ENCODE data around the gene NPS. TPM values are rescaled to one million over a fixed set of nuclear protein-coding genes. Genes with fewer than 3 reads are reported as not detected.

The NPS gene
- total RNA-seq, 1 experiment from 2014 or later, result not detected

DNA sequence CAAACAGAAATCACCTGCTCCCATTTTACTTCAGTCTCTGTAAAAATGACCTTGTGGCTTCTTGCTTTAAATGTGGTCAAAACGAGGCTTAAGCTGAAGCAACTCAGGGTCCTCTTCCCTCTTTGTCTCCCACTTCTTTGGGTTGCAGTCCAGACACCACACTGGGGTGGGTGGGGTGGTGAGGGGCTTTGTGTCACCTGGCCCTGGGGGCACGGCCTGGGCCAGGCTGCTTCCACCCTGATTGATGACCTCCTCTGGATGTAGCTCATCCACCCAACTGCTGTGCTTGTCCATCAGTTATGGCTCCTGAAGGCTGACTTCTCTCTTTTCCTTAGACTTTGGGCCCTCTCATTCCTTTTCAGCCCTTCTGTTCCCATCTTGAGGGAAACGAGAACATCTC, 26.8 kb upstream of the NPS start:
- no peak for DNase-seq (ENCODE audit: low read depth, low spot score)
- H3K27me3 ChIP-seq (ENCODE audit: control insufficient read depth, insufficient read depth, low read length), result peaks cover 26% of the 10 kb centered on the region
- H3K4me3 ChIP-seq (ENCODE audit: low read depth in 2 of 2, low read length in 2 of 2), result no peak overlapping the region
- CTCF ChIA-PET, result no interaction called here
- no peak overlapping the region for H3K27ac ChIP-seq (ENCODE audit: low read length)
- ATAC-seq, result no peak
- in situ Hi-C loops (cut with HindIII; ENCODE audit: low pct_unique_long_range_greater_than_20kb, low sequenced_read_pairs) (no loop called here), intact Hi-C loops (cut with micrococcal nuclease; ENCODE audit: unreplicated experiment) (no loop called here)
- no peaks in the 10 kb centered on the region for H3K9me3 ChIP-seq (ENCODE audit: control insufficient read depth, insufficient read depth, low read depth, low read length)
- BruUV-seq (replicated peaks), result no TSS peak
- no peaks in the 10 kb centered on the region for H3K36me3 ChIP-seq (ENCODE audit: control insufficient read depth, insufficient read depth, low read length)
- no peaks in the 10 kb centered on the region for H3K4me1 ChIP-seq (ENCODE audit: control insufficient read depth, insufficient read depth, low read length)
- TF ChIP-seq SIN3A (IDR thresholded peaks at IDR 0.05; ENCODE audit: borderline replicate concordance, insufficient read depth, low read depth, low read length) (no peak), TCF7L2 (IDR thresholded peaks at IDR 0.05; ENCODE audit: low read depth, low read length) (no peak), POLR2AphosphoS5 (IDR thresholded peaks at IDR 0.05; ENCODE audit: low read depth, low read length) (no peak)
- TF ChIP-seq, protein P1, sequence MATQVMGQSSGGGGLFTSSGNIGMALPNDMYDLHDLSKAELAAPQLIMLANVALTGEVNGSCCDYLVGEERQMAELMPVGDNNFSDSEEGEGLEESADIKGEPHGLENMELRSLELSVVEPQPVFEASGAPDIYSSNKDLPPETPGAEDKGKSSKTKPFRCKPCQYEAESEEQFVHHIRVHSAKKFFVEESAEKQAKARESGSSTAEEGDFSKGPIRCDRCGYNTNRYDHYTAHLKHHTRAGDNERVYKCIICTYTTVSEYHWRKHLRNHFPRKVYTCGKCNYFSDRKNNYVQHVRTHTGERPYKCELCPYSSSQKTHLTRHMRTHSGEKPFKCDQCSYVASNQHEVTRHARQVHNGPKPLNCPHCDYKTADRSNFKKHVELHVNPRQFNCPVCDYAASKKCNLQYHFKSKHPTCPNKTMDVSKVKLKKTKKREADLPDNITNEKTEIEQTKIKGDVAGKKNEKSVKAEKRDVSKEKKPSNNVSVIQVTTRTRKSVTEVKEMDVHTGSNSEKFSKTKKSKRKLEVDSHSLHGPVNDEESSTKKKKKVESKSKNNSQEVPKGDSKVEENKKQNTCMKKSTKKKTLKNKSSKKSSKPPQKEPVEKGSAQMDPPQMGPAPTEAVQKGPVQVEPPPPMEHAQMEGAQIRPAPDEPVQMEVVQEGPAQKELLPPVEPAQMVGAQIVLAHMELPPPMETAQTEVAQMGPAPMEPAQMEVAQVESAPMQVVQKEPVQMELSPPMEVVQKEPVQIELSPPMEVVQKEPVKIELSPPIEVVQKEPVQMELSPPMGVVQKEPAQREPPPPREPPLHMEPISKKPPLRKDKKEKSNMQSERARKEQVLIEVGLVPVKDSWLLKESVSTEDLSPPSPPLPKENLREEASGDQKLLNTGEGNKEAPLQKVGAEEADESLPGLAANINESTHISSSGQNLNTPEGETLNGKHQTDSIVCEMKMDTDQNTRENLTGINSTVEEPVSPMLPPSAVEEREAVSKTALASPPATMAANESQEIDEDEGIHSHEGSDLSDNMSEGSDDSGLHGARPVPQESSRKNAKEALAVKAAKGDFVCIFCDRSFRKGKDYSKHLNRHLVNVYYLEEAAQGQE (IDR thresholded peaks at IDR 0.05; ENCODE audit: insufficient read depth in 1 of 2, low read depth in 2 of 2, low read length in 1 of 2), result no peak
- TF ChIP-seq, protein P2, sequence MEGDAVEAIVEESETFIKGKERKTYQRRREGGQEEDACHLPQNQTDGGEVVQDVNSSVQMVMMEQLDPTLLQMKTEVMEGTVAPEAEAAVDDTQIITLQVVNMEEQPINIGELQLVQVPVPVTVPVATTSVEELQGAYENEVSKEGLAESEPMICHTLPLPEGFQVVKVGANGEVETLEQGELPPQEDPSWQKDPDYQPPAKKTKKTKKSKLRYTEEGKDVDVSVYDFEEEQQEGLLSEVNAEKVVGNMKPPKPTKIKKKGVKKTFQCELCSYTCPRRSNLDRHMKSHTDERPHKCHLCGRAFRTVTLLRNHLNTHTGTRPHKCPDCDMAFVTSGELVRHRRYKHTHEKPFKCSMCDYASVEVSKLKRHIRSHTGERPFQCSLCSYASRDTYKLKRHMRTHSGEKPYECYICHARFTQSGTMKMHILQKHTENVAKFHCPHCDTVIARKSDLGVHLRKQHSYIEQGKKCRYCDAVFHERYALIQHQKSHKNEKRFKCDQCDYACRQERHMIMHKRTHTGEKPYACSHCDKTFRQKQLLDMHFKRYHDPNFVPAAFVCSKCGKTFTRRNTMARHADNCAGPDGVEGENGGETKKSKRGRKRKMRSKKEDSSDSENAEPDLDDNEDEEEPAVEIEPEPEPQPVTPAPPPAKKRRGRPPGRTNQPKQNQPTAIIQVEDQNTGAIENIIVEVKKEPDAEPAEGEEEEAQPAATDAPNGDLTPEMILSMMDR (IDR thresholded peaks at IDR 0.05), result no peak
- POLR2A ChIA-PET, result no interaction called here

DNA sequence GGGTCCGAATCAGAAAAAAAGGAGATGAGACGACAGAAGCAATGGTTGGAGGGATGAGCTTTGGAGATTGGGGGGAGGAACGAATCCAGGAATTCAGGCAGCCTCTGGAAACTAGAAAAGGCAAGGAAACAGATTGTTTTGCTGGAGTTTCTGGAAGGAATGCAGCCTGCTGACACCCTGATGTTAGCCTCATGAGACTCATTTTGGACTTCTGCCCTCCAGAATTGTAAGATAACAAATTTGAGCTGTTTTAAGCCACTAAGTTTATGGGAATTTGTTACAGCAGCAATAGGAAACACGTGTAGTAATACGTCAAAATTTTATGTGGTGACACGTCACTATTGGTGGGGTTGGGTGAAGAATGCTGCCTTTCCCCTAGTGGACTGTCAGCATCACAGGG, 25.6 kb upstream of the NPS start:
- H3K9me3 ChIP-seq (ENCODE audit: control insufficient read depth, insufficient read depth, low read depth, low read length), result no peaks in the 10 kb centered on the region
- CTCF ChIA-PET, result no interaction called here
- intact Hi-C loops (cut with micrococcal nuclease; ENCODE audit: unreplicated experiment) (no loop called here), in situ Hi-C loops (cut with HindIII; ENCODE audit: low pct_unique_long_range_greater_than_20kb, low sequenced_read_pairs) (no loop called here)
- DNase-seq (ENCODE audit: low read depth, low spot score), result no peak
- POLR2A ChIA-PET, result no interaction called here
- H3K36me3 ChIP-seq (ENCODE audit: control insufficient read depth, insufficient read depth, low read length), result no peaks in the 10 kb centered on the region
- no peak for ATAC-seq
- no peak for TF ChIP-seq TCF7L2 (IDR thresholded peaks at IDR 0.05; ENCODE audit: low read depth, low read length)
- TF ChIP-seq, protein P2 (IDR thresholded peaks at IDR 0.05), result no peak
- TF ChIP-seq POLR2AphosphoS5 (IDR thresholded peaks at IDR 0.05; ENCODE audit: low read depth, low read length), result no peak
- TF ChIP-seq SIN3A (IDR thresholded peaks at IDR 0.05; ENCODE audit: borderline replicate concordance, insufficient read depth, low read depth, low read length), result no peak
- TF ChIP-seq, protein P1 (IDR thresholded peaks at IDR 0.05; ENCODE audit: insufficient read depth in 1 of 2, low read depth in 2 of 2, low read length in 1 of 2), result no peak
- H3K27me3 ChIP-seq (ENCODE audit: control insufficient read depth, insufficient read depth, low read length), result peaks cover 38% of the 10 kb centered on the region
- H3K4me3 ChIP-seq (ENCODE audit: low read depth in 2 of 2, low read length in 2 of 2), result no peak overlapping the region
- no TSS peak for BruUV-seq (replicated peaks)
- no peak overlapping the region for H3K27ac ChIP-seq (ENCODE audit: low read length)
- H3K4me1 ChIP-seq (ENCODE audit: control insufficient read depth, insufficient read depth, low read length), result no peaks in the 10 kb centered on the region
